Measurements from ENCODE around the gene MLYCD. TPM values are rescaled to one million over a fixed set of nuclear protein-coding genes. Genes with fewer than 3 reads are reported as not detected.

MLYCD gene
- total and polyA plus RNA-seq, 10 of the 15 experiments (the other 5 are each of a cell fraction or from before 2014, with no cell fraction given) = 0.21 to 3.7 (median 1.7) TPM

DNA sequence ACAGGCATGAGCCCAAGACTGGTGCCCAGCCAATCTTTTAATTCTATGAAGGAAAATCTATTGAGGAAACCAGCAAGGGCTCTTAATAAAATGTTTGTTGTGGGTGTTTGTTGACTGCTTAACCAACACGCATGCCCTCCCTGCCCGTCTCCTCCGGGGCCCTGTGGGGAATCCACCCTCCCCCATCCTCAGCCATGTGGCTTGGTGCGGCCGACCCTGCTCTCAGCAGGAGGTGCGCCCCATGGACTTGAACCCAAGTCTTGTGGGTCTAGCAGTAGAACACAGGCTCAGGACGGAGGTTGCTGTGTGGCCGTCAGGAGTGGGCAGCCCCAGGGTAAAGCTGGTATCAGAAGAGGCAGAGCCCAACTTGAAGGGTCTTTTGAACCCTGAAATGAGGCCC lies 45.1 kb upstream of the MLYCD start (continued):
- no peak for TF ChIP-seq ZNF384 (IDR thresholded peaks at IDR 0.05; ENCODE audit: borderline replicate concordance, low read depth, low read length)
- TF ChIP-seq MYB (IDR thresholded peaks at IDR 0.05; ENCODE audit: borderline replicate concordance, low read depth, low read length) = no peak
- TF ChIP-seq RELB (IDR thresholded peaks at IDR 0.05; ENCODE audit: low read depth) = no peak
- TF ChIP-seq, protein P1, sequence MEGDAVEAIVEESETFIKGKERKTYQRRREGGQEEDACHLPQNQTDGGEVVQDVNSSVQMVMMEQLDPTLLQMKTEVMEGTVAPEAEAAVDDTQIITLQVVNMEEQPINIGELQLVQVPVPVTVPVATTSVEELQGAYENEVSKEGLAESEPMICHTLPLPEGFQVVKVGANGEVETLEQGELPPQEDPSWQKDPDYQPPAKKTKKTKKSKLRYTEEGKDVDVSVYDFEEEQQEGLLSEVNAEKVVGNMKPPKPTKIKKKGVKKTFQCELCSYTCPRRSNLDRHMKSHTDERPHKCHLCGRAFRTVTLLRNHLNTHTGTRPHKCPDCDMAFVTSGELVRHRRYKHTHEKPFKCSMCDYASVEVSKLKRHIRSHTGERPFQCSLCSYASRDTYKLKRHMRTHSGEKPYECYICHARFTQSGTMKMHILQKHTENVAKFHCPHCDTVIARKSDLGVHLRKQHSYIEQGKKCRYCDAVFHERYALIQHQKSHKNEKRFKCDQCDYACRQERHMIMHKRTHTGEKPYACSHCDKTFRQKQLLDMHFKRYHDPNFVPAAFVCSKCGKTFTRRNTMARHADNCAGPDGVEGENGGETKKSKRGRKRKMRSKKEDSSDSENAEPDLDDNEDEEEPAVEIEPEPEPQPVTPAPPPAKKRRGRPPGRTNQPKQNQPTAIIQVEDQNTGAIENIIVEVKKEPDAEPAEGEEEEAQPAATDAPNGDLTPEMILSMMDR (IDR thresholded peaks at IDR 0.05 in 2 of 3, conservative IDR thresholded peaks at IDR 0.05 in 1 of 3; ENCODE audit: control insufficient read depth in 2 of 3, extremely low read depth in 1 of 3, insufficient read depth in 1 of 3, low read depth in 3 of 3, low read length in 3 of 3) = no peak

GRCh38 chr16:83854420-83854819 lies 44.5 kb upstream of the MLYCD start:
- intact Hi-C loops (cut with micrococcal nuclease; ENCODE audit: unreplicated experiment) (no loop called here), in situ Hi-C loops (cut with MboI) (no loop called here)
- ChIA-PET CTCF (no interaction called here), SMC1A (ENCODE audit: uncharacterized antibody, unreplicated experiment) (no interaction called here), RAD21 (ENCODE audit: unreplicated experiment) (no interaction called here), POLR2A (no interaction called here)
- Histone ChIP-seq H3K36me3 (ENCODE audit: control insufficient read depth in 2 of 2, insufficient read depth in 2 of 2, low read length in 1 of 2) (no peaks in the 10 kb centered on the region), H3K4me1 (ENCODE audit: control insufficient read depth, insufficient read depth, low read length) (no peaks in the 10 kb centered on the region), H3K4me2 (ENCODE audit: control insufficient read depth, insufficient read depth) (no peak overlapping the region), H3K27ac (ENCODE audit: control insufficient read depth, insufficient read depth) (no peak overlapping the region), H3K9ac (ENCODE audit: control insufficient read depth, insufficient read depth, low read length) (no peak overlapping the region), H2AFZ (ENCODE audit: control insufficient read depth, low read depth, low read length) (no peak overlapping the region), H3K4me3 (no peak overlapping the region), H3K79me2 (ENCODE audit: control insufficient read depth, insufficient read depth, low read length) (no peaks in the 10 kb centered on the region), H3K27me3 (replicated peaks in 1 of 2; ENCODE audit: control insufficient read depth in 2 of 2, insufficient read depth in 2 of 2, low read length in 1 of 2) (no peaks in the 10 kb centered on the region; a peak in 1 of 4 replicates), H3K9me3 (replicated peaks; ENCODE audit: control insufficient read depth, insufficient read depth, low read length) (no peaks in the 10 kb centered on the region), H4K20me1 (ENCODE audit: control insufficient read depth, insufficient read depth) (no peaks in the 10 kb centered on the region)
- TF ChIP-seq SRF (IDR thresholded peaks at IDR 0.05; ENCODE audit: low read depth in 2 of 2, low read length in 2 of 2) = no peak
- TF ChIP-seq TCF7 (IDR thresholded peaks at IDR 0.05; ENCODE audit: borderline replicate concordance) = no peak
- TF ChIP-seq SREBF1 (IDR thresholded peaks at IDR 0.05; ENCODE audit: low read length) = no peak
- TF ChIP-seq, protein P2, sequence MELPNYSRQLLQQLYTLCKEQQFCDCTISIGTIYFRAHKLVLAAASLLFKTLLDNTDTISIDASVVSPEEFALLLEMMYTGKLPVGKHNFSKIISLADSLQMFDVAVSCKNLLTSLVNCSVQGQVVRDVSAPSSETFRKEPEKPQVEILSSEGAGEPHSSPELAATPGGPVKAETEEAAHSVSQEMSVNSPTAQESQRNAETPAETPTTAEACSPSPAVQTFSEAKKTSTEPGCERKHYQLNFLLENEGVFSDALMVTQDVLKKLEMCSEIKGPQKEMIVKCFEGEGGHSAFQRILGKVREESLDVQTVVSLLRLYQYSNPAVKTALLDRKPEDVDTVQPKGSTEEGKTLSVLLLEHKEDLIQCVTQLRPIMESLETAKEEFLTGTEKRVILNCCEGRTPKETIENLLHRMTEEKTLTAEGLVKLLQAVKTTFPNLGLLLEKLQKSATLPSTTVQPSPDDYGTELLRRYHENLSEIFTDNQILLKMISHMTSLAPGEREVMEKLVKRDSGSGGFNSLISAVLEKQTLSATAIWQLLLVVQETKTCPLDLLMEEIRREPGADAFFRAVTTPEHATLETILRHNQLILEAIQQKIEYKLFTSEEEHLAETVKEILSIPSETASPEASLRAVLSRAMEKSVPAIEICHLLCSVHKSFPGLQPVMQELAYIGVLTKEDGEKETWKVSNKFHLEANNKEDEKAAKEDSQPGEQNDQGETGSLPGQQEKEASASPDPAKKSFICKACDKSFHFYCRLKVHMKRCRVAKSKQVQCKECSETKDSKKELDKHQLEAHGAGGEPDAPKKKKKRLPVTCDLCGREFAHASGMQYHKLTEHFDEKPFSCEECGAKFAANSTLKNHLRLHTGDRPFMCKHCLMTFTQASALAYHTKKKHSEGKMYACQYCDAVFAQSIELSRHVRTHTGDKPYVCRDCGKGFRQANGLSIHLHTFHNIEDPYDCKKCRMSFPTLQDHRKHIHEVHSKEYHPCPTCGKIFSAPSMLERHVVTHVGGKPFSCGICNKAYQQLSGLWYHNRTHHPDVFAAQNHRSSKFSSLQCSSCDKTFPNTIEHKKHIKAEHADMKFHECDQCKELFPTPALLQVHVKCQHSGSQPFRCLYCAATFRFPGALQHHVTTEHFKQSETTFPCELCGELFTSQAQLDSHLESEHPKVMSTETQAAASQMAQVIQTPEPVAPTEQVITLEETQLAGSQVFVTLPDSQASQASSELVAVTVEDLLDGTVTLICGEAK (IDR thresholded peaks at IDR 0.05; ENCODE audit: borderline replicate concordance) = no peak
- DNase-seq (ENCODE audit: low read depth, low spot score) = no peak
- ATAC-seq = no peak
- BruUV-seq (replicated peaks) = no TSS peak
- 47% methylated on average over 9 of the region's 9 CpGs for WGBS (ENCODE audit: insufficient coverage, insufficient replicate concordance, low lambda C conversion rate, missing lambda C conversion rate)
- FAIRE-seq = no peak

All from GM12878 (cell line).